Testis (tissue), 2 donors: Measurements from ENCODE around the gene VMP1.
"Not testable (repeated sequence)": the region's sequence is repeated elsewhere in the genome, so short reads cannot be mapped to it uniquely, and the experiment has no call there.

Experiments used
- POLR2A ChIP-seq: fragments of 450-650 bp; IDR thresholded peaks from one replicate; pipeline ENCODE4 v1.6.1; 2017; ENCODE audit warnings: antibody characterized with exemption, mild to moderate bottlenecking, moderate library complexity
- TF ChIP-seq, protein P1 (sequence below), 3 experiments: fragments of 450-650 bp in 2 of 3; fragments of 200-600 bp in 1 of 3; sonication (generic) in 1 of 3; IDR thresholded peaks; one replicate each; pipeline ENCODE4 v1.5.1; 2016 to 2019; ENCODE audit warnings: antibody characterized with exemption in 3 of 3, mild to moderate bottlenecking in 2 of 3, moderate library complexity in 1 of 3

- TF ChIP-seq, protein P1, sequence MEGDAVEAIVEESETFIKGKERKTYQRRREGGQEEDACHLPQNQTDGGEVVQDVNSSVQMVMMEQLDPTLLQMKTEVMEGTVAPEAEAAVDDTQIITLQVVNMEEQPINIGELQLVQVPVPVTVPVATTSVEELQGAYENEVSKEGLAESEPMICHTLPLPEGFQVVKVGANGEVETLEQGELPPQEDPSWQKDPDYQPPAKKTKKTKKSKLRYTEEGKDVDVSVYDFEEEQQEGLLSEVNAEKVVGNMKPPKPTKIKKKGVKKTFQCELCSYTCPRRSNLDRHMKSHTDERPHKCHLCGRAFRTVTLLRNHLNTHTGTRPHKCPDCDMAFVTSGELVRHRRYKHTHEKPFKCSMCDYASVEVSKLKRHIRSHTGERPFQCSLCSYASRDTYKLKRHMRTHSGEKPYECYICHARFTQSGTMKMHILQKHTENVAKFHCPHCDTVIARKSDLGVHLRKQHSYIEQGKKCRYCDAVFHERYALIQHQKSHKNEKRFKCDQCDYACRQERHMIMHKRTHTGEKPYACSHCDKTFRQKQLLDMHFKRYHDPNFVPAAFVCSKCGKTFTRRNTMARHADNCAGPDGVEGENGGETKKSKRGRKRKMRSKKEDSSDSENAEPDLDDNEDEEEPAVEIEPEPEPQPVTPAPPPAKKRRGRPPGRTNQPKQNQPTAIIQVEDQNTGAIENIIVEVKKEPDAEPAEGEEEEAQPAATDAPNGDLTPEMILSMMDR (IDR thresholded peaks at IDR 0.05), result not testable (repeated sequence)
- not testable (repeated sequence) for TF ChIP-seq POLR2A
Measured at GRCh38 chr17:59828819-59829216, 121.4 kb downstream of the VMP1 start.
